HG02973 (cell line): ENCODE data around the gene PTK6.
"Not testable (repeated sequence)": the region's sequence is repeated elsewhere in the genome, so short reads cannot be mapped to it uniquely, and the experiment has no call there.

Experiments
- ATAC-seq: cut with Tn5 transposase; IDR thresholded peaks from one replicate; pipeline ENCODE4 v1.9.1; 2021; ENCODE audit warnings: moderate library complexity; ENCODE audit not compliant: unreplicated experiment

The PTK6 gene

GRCh38 chr20:63536997-63537524 lies at the start of gene PTK6:
Gene PTK6 (minus strand): TSS chr20:63537376. CDS start chr20:63537314, 62 bp downstream.
- no peak for ATAC-seq

- no peak for ATAC-seq
These were observed 49.6 kb upstream of the PTK6 start for GRCh38 chr20:63586797-63587196.

- ATAC-seq = no peak
These were observed 48.7 kb upstream of the PTK6 start for GRCh38 chr20:63585616-63586565.

GRCh38 chr20:63582382-63583063 lies 45.3 kb upstream of the PTK6 start:
- no peak for ATAC-seq

GRCh38 chr20:63580796-63581461 lies 43.8 kb upstream of the PTK6 start:
- no peak for ATAC-seq

- no peak for ATAC-seq
These were observed 42.0 kb upstream of the PTK6 start for GRCh38 chr20:63579017-63579694.

- ATAC-seq = no peak
These were observed 41.2 kb upstream of the PTK6 start for GRCh38 chr20:63578224-63579016.

GRCh38 chr20:63577317-63577894 lies 40.2 kb upstream of the PTK6 start:
- no peak for ATAC-seq

- no peak for ATAC-seq
These were observed 39.1 kb upstream of the PTK6 start for GRCh38 chr20:63576311-63576710.

- ATAC-seq = no peak
These were observed 37.9 kb upstream of the PTK6 start for GRCh38 chr20:63574829-63575743.

- ATAC-seq = no peak
These were observed 37.1 kb upstream of the PTK6 start, which contains the start of gene HELZ2 for GRCh38 chr20:63574156-63574828. Gene HELZ2 (minus strand): TSS chr20:63574239. CDS start chr20:63572385, 1,854 bp downstream.

GRCh38 chr20:63573647-63574131 lies 36.5 kb upstream of the PTK6 start:
- ATAC-seq = no peak

- no peak for ATAC-seq
These were observed 35.8 kb upstream of the PTK6 start for GRCh38 chr20:63572788-63573646.

GRCh38 chr20:63572071-63572787 lies 35.1 kb upstream of the PTK6 start:
- no peak for ATAC-seq

- ATAC-seq = not testable (repeated sequence)
These were observed 33.9 kb upstream of the PTK6 start for GRCh38 chr20:63571087-63571478.
